WI38 (cell line): Measurements from ENCODE around the gene WTAP.
"Not testable (repeated sequence)": the region's sequence is repeated elsewhere in the genome, so short reads cannot be mapped to it uniquely, and the experiment has no call there.

Source experiments
- H3K4me3 ChIP-seq: 2 replicates; pipeline ENCODE4 v1.5.1; 2011; ENCODE audit warnings: low read depth, mild to moderate bottlenecking, control low read depth, low read length
- TF ChIP-seq, protein P1 (sequence below): IDR thresholded peaks from 2 replicates; pipeline ENCODE4 v1.5.1; 2012; ENCODE audit warnings: low read depth, mild to moderate bottlenecking, control low read depth, low read length

WTAP gene

GRCh38 chr6:159789377-159790148 is 62.3 kb downstream of the WTAP start, which contains the start of gene TCP1:
TSS of gene TCP1 (minus strand) at chr6:159789602. CDS start at chr6:159789468, 134 bp downstream.
- TF ChIP-seq, protein P1, sequence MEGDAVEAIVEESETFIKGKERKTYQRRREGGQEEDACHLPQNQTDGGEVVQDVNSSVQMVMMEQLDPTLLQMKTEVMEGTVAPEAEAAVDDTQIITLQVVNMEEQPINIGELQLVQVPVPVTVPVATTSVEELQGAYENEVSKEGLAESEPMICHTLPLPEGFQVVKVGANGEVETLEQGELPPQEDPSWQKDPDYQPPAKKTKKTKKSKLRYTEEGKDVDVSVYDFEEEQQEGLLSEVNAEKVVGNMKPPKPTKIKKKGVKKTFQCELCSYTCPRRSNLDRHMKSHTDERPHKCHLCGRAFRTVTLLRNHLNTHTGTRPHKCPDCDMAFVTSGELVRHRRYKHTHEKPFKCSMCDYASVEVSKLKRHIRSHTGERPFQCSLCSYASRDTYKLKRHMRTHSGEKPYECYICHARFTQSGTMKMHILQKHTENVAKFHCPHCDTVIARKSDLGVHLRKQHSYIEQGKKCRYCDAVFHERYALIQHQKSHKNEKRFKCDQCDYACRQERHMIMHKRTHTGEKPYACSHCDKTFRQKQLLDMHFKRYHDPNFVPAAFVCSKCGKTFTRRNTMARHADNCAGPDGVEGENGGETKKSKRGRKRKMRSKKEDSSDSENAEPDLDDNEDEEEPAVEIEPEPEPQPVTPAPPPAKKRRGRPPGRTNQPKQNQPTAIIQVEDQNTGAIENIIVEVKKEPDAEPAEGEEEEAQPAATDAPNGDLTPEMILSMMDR = no peak
- H3K4me3 ChIP-seq = peak within 1 kb of the TSS; percentile 93

GRCh38 chr6:159790149-159790955 is 63.0 kb downstream of the WTAP start, which contains the start of gene MRPL18:
TSS of gene MRPL18 (plus strand) at chr6:159790467. CDS start at chr6:159790588, 121 bp downstream.
- H3K4me3 ChIP-seq = peak within 1 kb of the TSS; percentile 93
- TF ChIP-seq, protein P1 = no peak

DNA sequence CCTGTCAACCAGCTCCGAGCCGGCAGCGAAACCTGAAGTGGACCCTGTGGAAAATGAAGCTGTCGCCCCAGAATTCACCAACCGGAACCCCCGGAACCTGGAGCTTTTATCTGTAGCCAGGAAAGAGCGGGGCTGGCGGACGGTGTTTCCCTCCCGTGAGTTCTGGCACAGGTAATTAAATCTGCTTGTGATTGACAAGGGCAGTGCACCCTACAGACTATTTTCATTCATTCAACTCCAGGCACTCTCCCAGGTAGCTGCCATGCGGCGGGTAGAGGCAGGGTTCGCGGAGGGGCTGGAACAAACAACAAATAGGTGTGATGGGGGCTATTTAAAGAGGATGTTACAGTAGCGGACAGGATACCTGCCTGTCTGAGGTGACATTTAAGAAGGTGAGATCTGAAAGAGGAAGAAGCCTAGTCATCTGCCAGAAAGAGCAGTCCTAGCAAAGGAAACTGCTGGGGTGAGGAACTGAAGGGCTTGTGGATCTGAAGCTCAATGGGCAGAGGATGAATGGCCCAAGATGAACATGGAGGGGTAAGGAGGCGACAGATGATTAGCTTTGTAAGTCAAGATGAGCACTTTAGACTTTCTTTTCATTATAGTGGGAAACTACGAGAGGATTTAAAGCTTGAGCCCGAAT is 63.8 kb downstream of the WTAP start:
- peak overlapping the region; percentile 93 for H3K4me3 ChIP-seq
- TF ChIP-seq, protein P1 = no peak

DNA sequence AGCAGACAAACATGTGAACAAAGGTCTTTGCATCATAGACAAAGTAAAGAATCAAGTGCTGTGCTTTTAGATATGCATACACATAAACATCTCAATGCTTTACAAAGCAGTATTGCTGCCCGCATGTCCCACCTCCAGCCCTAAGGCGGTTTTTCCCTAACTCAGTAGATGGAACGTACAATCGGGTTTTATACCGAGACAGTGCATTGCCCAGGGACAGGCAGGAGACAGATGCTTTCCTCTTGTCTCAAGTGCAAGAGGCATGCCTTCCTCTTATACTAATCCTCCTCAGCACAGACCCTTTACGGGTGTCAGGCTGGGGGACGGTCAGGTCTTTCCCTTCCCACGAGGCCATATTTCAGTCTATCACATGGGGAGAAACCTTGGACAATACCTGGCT is 67.7 kb downstream of the WTAP start:
- not testable (repeated sequence) for H3K4me3 ChIP-seq

DNA sequence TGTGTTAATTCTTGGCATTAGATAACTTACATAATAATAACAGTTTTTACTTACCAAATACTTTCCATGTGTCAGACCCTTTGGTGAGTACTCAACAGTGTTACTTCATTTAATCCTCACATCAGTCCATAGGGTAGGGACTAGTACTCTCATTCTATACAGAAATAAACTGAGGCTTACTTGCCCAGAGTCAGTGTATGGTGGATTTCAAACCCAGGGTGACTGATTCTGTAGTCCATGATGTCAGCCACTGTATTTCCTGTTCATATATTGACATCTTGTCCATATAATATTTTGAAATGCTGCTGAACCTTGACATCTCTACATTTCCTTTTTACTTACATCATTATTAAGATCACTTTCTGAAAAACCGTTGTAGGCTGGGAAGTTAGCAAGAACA is 70.2 kb downstream of the WTAP start:
- H3K4me3 ChIP-seq = no peak overlapping the region
- TF ChIP-seq, protein P1 = no peak

DNA sequence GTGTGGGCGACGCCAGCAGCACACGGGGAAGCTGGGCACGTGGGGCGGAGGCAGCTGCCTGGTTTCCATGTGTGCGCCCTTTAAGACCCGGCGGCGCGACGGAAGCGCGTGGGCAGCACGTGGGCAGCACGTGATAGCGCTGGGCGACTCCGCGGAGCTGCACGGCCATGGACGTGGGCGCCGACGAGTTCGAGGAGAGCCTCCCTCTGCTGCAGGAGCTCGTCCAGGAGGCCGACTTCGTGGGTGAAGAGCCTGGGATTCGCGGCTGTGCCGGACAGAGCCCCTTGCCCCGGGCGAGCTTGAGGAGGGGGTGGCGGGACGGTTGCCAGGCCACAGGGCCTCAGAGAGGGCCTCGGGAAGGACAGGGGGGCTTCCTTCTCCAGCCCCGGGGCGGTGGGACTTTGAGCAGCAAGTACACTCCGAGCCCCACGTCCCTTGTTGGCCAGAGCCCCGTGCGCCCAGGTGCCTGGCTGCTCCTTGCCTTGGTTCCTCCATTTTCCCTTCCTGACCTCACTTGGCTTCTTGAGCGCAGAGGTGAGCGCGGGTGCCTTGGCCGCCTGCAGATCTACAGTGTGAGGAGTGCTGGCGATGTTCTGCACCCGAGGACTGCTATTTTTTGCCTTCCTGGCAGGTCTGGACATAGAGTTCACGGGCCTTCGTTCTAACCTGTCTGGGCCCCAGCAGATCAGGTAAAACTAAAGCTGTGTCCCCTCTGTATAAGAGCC is 73.0 kb downstream of the WTAP start, which contains the start of gene PNLDC1:
Gene PNLDC1, plus strand, starts transcription at position 136 of the 725 bp plus-strand sequence. Its CDS starts 32 bp downstream, at position 168.
- no peak within 1 kb of the TSS for H3K4me3 ChIP-seq
- TF ChIP-seq, protein P1 = no peak

DNA sequence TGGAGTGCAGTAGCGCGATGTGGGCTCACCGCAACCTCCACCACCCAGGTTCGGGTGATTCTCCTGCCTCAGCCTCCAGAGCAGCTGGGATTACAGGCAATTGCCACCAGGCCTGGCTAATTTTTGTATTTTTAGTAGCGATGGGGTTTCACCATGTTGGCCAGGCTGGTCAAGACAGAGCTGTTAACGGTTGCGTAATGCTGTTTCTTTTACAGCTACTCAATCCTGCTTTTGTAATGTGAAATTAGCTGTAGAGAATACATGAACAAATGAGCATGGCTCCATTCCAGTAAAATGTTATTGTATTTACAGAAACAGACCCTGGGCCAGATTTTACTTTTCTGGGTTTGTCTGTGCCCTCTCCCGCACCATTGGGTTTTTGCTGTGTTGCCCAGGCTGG is 74.6 kb downstream of the WTAP start:
- TF ChIP-seq, protein P1 = no peak
- no peak overlapping the region for H3K4me3 ChIP-seq
